ENCODE data around the gene RPL6.

Gene RPL6

DNA sequence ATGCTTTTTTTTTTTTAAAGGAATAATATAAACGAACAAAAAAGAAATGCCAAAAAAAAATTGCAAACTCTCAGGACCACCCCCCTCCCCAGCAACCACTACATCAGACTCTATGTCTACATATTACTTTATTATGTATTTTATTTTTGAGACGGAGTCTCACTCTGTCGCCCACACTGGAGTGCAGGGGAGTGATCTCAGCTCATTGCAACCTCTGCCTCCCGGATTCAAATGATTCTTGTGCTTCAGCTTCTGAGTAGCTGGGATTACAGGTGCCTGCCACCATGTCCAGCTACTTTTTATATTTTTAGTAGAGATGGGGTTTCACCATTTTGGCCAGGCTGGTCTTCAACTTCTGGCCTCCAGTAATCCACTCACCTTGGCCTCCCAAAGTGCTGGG lies 50.1 kb downstream of the RPL6 start:
- Histone ChIP-seq H3K27ac (ENCODE audit: low read depth, low read length) (no peak overlapping the region), H3K4me3 (ENCODE audit: low read length) (no peak overlapping the region), H3K9ac (ENCODE audit: low read length) (no peak overlapping the region)

DNA sequence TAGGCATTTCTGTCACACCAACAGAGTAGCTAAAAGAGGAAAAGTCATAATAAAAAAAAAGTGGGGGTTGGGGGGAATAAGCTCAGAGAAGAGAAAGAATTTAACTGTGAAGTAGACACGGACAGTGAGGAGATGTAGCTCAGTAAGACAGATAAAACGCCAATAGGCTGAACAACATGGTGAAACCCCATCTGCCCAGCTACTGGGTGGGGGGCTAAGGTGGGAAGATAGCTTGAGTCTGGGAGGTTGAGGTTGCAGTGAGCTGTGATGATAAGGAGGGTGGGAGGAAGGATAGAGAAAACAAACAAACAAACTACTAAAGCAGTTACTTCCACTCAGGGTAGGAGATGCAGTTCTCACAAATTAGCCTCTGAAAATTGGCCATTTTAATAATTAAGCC lies 52.2 kb downstream of the RPL6 start:
- H3K4me3 ChIP-seq (ENCODE audit: low read length): no peak overlapping the region
- H3K4me1 ChIP-seq (ENCODE audit: control insufficient read depth, insufficient read depth, low read length): no peaks in the 10 kb centered on the region
- H3K9ac ChIP-seq (ENCODE audit: low read length): no peak overlapping the region
- no peak overlapping the region for H3K27ac ChIP-seq (ENCODE audit: low read depth, low read length)
- H3K36me3 ChIP-seq (ENCODE audit: control insufficient read depth, insufficient read depth, low read length): no peaks in the 10 kb centered on the region
- no peaks in the 10 kb centered on the region for H3K27me3 ChIP-seq (ENCODE audit: control insufficient read depth, insufficient read depth, low read length)

More for the DNA sequence above, 50.1 kb downstream of the RPL6 start:
- no peaks in the 10 kb centered on the region for H3K27me3 ChIP-seq (ENCODE audit: control insufficient read depth, insufficient read depth, low read length)
- no peaks in the 10 kb centered on the region for H3K36me3 ChIP-seq (ENCODE audit: control insufficient read depth, insufficient read depth, low read length)
- no peaks in the 10 kb centered on the region for H3K4me1 ChIP-seq (ENCODE audit: control insufficient read depth, insufficient read depth, low read length)

All from rectal smooth muscle tissue (tissue), 1 donor.